SK-N-MC (cell line): ENCODE results near the gene AGBL1.

ENCODE experiments used
- EZH2 ChIP-seq: fragments of 200-600 bp; sonication (generic); IDR thresholded peaks from one replicate; pipeline ENCODE4 v1.6.1; 2017; ENCODE audit warnings: antibody characterized with exemption
- FOXP2 ChIP-seq: optimal IDR thresholded peaks from 2 replicates; pipeline ENCODE3; 2011; ENCODE audit warnings: mild to moderate bottlenecking, moderate library complexity; ENCODE audit not compliant: insufficient read depth; ENCODE audit errors: extremely low read length, control extremely low read depth
- POLR2AphosphoS5 ChIP-seq: IDR thresholded peaks from 2 replicates; pipeline ENCODE4 v1.6.1; 2012; ENCODE audit warnings: mild to moderate bottlenecking, low read depth, low read length, borderline replicate concordance

GRCh38 chr15:86849558-86850285, 770.1 kb downstream of the AGBL1 start:
- TF ChIP-seq POLR2AphosphoS5 (no peak), EZH2 (no peak), FOXP2 (no peak)
